ENCODE data around the gene IL6R. TPM values are rescaled to one million over a fixed set of nuclear protein-coding genes. Genes with fewer than 3 reads are reported as not detected.
A peak's percentile ranks its signal among the peaks of the same experiment; 100 is the strongest.
"Not testable (repeated sequence)": the region's sequence is repeated elsewhere in the genome, so short reads cannot be mapped to it uniquely, and the experiment has no call there.

The IL6R gene
- polyA plus RNA-seq, 2 donors: 2.7 to 3.4 TPM

DNA sequence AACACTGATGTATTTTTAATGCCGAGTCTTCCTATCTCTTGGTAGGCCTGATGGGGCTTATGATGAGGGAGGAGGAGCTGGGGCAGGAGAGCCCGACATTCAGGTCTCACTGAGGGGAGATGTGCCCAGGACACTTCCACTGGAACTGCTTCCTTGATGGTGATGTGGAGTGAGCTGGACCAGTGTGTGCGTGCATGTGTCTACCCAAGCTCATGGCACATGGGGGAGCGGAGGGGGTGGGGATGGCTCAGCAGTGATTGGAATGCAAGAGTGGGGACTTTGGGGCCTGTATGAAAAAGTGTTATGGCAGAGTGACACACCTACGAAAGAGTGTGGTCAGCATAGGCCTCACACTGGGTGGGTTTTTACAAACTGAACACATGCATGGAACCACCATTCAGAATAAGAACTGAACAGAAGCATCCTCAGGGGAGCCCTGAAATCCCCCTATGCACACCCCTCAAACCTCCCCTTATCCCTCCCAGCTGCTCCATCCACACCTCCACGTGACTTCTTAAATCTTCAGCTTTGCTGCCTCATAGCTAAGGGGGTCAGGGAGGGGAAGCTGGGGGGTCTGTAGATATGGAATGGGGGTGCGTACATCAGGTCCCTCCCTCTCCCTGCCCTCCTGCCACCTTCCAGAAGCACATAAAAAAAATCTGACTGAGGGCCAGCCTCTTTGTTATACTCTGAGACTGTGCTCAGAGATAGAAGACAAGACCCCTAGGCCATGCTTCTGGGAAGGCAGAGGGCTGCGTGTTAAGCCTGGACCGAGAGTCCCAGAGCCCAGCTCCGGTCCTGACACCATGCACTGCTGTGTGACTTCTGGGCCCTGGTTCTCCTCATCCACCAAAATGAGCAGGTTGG is 11.6 kb downstream of the IL6R start:
- peaks cover 12 to 31% of the 10 kb centered on the region in 2 donors for H3K4me1 ChIP-seq (ENCODE audit: control insufficient read depth in 2 of 2, insufficient read depth in 2 of 2, low read length in 1 of 2)
- WGBS, 2 donors: 87 to 88% methylated on average over 10 of the region's 10 CpGs
- H3K9me3 ChIP-seq (ENCODE audit: control insufficient read depth in 2 of 2, insufficient read depth in 1 of 2, low read depth in 1 of 2, low read length in 1 of 2): no peaks in the 10 kb centered on the region
- peak overlapping the region in 1 of 2 donors; percentile 6 for H3K27ac ChIP-seq (ENCODE audit: low read depth in 2 of 2, low read length in 1 of 2)
- H3K4me3 ChIP-seq (ENCODE audit: low read depth in 1 of 2, low read length in 2 of 2): no peak overlapping the region
- no peaks in the 10 kb centered on the region for H3K27me3 ChIP-seq (ENCODE audit: control insufficient read depth in 1 of 2, insufficient read depth in 2 of 2, low read length in 2 of 2)
- H3K36me3 ChIP-seq (ENCODE audit: control insufficient read depth in 2 of 2, insufficient read depth in 2 of 2, low read length in 1 of 2): no peaks in the 10 kb centered on the region

DNA sequence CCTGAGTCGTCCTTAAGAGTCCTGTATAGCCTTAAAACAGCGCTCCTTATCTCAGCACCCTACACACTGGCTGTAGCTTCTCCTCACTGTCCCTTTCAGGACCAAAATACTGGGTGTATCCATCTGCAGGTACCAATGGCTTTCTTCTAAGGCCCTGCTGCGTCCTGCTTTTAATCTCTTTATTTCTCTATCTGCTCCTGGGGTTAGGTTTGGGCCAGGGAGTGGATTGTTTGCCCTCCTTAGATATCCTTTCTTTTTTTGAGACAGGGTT is 12.1 kb downstream of the IL6R start:
- Histone ChIP-seq H3K36me3 (ENCODE audit: control insufficient read depth in 2 of 2, insufficient read depth in 2 of 2, low read length in 1 of 2) (no peaks in the 10 kb centered on the region), H3K27ac (ENCODE audit: low read depth in 2 of 2, low read length in 1 of 2) (no peak overlapping the region), H3K4me3 (ENCODE audit: low read depth in 1 of 2, low read length in 2 of 2) (no peak overlapping the region), H3K4me1 (ENCODE audit: control insufficient read depth in 2 of 2, insufficient read depth in 2 of 2, low read length in 1 of 2) (peaks cover 12 to 31% of the 10 kb centered on the region in 2 donors), H3K9me3 (ENCODE audit: control insufficient read depth in 2 of 2, insufficient read depth in 1 of 2, low read depth in 1 of 2, low read length in 1 of 2) (no peaks in the 10 kb centered on the region), H3K27me3 (ENCODE audit: control insufficient read depth in 1 of 2, insufficient read depth in 2 of 2, low read length in 2 of 2) (no peaks in the 10 kb centered on the region)
- WGBS, 2 donors: 86% methylated on average over 3 of the region's 3 CpGs

DNA sequence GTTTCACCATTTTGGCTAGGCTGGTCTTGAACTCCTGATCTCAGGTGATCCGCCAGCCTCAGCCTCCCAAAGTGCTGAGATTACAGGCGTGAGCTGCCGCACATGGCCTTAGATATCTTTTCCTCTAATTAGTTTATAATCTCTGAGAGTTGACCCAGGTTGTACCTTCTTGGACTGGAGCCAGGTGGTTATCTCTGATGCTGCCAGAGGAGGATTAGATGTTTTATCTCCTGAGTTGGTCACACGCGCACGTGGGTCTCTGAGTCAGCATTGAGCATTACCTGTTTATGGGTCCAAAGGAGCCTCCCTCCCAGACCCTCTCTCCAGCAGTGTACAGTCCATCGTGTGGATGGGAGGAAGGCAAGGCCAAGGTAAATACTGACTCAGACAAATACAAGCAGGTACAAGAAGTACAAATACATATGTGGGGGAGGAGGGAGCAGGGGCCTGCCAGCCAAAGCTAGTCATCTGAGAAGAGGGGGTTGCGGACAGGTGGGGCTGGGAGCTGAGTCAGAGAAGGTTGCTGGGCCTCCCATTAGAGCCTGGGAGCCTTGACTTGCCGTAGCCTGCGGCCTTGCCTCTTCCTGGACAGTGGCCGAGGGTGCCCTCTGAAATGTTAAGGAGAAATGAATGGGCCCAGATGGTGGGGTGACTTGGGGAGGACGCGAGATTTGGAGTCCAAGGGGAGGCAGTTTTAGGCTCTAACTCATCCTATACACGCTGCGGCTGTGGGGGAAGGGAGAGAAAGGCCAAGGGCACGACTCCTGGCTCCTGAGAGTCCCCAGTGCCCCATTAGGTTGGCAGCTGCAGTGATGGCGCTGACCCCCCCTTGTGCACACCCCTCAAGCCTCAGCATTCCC is 13.1 kb downstream of the IL6R start:
- WGBS, 2 donors: 43 to 45% methylated on average over 17 of the region's 17 CpGs
- peak overlapping the region; percentile 84 to 97 for H3K27ac ChIP-seq (ENCODE audit: low read depth in 2 of 2, low read length in 1 of 2)
- no peaks in the 10 kb centered on the region for H3K27me3 ChIP-seq (ENCODE audit: control insufficient read depth in 1 of 2, insufficient read depth in 2 of 2, low read length in 2 of 2)
- no peaks in the 10 kb centered on the region for H3K36me3 ChIP-seq (ENCODE audit: control insufficient read depth in 2 of 2, insufficient read depth in 2 of 2, low read length in 1 of 2)
- H3K9me3 ChIP-seq (ENCODE audit: control insufficient read depth in 2 of 2, insufficient read depth in 1 of 2, low read depth in 1 of 2, low read length in 1 of 2): no peaks in the 10 kb centered on the region
- H3K4me3 ChIP-seq (ENCODE audit: low read depth in 1 of 2, low read length in 2 of 2): no peak overlapping the region
- peaks cover 15 to 39% of the 10 kb centered on the region in 2 donors for H3K4me1 ChIP-seq (ENCODE audit: control insufficient read depth in 2 of 2, insufficient read depth in 2 of 2, low read length in 1 of 2)

DNA sequence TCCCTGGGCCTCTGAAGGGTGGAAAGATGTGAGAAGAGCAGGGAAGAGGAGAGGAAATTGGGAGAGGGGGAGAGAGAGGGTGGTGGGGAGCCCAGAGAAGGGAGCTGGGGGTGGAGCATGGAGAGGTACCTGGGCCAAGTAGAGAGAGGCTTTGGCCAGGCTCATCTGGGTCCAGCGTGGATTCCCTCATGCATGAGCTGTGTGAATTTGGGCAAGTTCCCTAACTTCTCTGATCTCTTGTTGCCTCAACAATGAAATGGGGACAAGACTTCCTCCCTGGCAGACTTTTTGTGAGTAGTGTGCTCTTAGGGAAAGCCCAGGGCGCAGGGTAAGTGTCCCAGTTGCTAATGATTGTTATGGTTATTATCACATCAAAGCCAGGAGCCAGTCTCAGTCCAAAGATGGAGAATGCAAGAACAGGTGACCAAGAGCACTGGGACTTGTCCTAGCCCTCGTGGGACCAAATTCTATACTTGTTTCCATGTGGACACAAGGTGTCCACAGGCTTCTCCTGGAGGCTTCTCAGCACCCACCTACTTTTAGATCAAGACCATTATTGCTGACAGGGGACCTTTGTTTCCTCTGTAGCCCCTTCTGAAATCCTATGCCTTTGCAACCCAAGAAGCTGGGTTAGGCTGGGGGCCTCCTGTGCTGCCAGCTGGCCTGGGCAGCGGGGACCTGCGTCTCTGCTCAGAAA is 13.9 kb downstream of the IL6R start:
- Histone ChIP-seq H3K4me3 (ENCODE audit: low read depth in 1 of 2, low read length in 2 of 2) (no peak overlapping the region), H3K4me1 (ENCODE audit: control insufficient read depth in 2 of 2, insufficient read depth in 2 of 2, low read length in 1 of 2) (peaks cover 15 to 44% of the 10 kb centered on the region in 2 donors), H3K9me3 (ENCODE audit: control insufficient read depth in 2 of 2, insufficient read depth in 1 of 2, low read depth in 1 of 2, low read length in 1 of 2) (no peaks in the 10 kb centered on the region), H3K27me3 (ENCODE audit: control insufficient read depth in 1 of 2, insufficient read depth in 2 of 2, low read length in 2 of 2) (no peaks in the 10 kb centered on the region), H3K36me3 (ENCODE audit: control insufficient read depth in 2 of 2, insufficient read depth in 2 of 2, low read length in 1 of 2) (no peaks in the 10 kb centered on the region), H3K27ac (ENCODE audit: low read depth in 2 of 2, low read length in 1 of 2) (peak overlapping the region; percentile 84 to 97)
- 22 to 23% methylated on average over 5 of the region's 5 CpGs for WGBS, 2 donors

DNA sequence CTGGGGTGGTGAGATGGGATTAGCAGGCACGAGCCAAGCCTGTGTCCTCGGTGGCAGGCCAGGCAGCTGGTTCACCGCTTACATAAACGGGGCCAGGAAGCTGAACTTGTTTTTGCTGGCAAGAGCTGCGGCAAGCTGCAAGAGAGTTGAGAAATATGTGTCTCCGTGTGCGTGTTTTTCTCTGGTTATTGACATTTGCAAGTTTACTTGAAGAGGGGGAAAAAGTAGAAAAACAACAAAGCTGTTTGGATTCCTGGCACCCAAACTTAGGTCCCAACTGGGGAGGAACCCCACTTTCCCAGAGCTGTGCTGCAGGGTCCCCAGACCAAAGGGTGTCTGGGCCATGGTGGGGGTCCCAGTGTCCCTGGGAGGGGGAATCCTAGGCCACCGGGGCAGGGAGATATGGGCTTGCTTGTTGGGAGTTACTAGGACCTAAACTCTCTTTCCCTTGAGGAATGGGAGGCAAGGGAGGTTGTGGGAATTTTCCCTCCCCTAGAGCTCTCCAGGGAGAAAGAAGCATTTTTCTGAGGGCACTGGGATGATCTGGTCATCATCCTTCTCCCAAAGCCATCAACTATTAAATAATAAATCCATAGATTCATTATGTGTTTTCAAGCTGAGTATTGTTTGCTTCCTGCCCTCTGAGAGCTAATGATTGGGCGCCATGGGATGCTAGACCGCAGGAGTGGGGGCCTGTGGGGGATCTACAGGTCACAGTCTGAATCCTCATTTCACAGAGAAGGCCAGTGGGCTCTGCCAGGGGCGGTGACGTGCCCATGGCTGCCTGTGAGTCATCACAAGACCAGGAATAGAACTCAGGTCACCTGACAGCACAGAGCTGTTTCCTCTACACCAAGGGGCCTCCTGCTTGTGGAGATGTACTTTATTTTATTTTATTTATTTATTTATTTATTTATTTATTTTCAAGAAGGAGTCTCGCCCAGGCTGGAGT is 14.8 kb downstream of the IL6R start:
- WGBS, 2 donors: 17 to 21% methylated on average over 13 of the region's 13 CpGs

DNA sequence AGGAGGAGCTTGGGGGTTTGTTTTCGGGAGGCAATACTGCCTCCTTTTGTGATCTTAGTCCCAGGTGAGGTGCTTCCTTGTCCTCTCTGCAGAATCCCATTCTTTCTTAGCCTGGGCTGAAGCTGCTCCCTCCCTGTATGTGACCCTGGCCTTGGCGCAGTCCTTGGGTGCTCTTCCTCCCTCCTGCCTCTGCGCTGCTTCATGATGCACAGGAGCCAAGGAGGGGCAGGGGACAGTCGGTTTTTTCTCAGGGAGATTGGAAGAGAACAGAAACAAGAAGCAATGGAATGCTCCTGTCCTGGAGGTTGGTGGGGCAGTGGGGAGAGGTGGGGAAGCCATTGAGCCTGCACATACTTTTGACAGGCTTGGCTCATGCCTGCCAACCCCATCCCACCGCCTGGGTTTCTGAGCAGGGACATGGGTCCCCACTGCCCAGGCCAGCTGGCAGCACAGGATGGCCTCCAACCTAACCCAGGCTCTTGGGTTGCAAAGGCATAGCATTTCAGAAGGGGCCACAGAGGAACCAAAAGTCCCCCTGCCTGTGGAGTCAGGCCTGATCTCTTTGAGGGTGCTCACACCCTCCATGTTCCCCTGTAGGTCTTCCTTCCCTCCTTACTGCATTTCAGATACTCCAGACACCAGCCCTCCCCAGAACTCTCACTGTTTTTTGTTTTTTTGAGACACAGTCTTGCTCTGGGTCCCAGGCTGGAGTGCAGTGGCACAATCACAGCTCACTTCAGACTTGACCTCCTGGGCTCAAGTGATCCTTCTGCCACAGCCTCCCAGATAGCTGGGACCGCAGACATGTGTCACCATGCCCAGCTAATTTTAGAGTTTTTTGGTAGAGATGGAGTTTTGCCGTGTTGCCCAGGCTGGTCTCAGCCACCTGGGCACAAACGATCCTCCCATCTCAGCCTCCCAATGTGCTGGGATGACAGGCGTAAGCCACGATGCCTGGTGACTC is 16.1 kb downstream of the IL6R start:
- peak overlapping the region; percentile 43 to 70 for H3K27ac ChIP-seq (ENCODE audit: low read depth in 2 of 2, low read length in 1 of 2)
- H3K36me3 ChIP-seq (ENCODE audit: control insufficient read depth in 2 of 2, insufficient read depth in 2 of 2, low read length in 1 of 2): no peaks in the 10 kb centered on the region
- H3K27me3 ChIP-seq (ENCODE audit: control insufficient read depth in 1 of 2, insufficient read depth in 2 of 2, low read length in 2 of 2): no peaks in the 10 kb centered on the region
- H3K4me3 ChIP-seq (ENCODE audit: low read depth in 1 of 2, low read length in 2 of 2): no peak overlapping the region
- H3K4me1 ChIP-seq (ENCODE audit: control insufficient read depth in 2 of 2, insufficient read depth in 2 of 2, low read length in 1 of 2): peaks cover 13 to 46% of the 10 kb centered on the region in 2 donors
- 80 to 82% methylated on average over 10 of the region's 10 CpGs for WGBS, 2 donors
- no peaks in the 10 kb centered on the region for H3K9me3 ChIP-seq (ENCODE audit: control insufficient read depth in 2 of 2, insufficient read depth in 1 of 2, low read depth in 1 of 2, low read length in 1 of 2)

More for the DNA sequence above, 14.8 kb downstream of the IL6R start:
- no peaks in the 10 kb centered on the region for H3K27me3 ChIP-seq (ENCODE audit: control insufficient read depth in 1 of 2, insufficient read depth in 2 of 2, low read length in 2 of 2)
- H3K9me3 ChIP-seq (ENCODE audit: control insufficient read depth in 2 of 2, insufficient read depth in 1 of 2, low read depth in 1 of 2, low read length in 1 of 2): no peaks in the 10 kb centered on the region
- no peak overlapping the region for H3K4me3 ChIP-seq (ENCODE audit: low read depth in 1 of 2, low read length in 2 of 2)
- H3K4me1 ChIP-seq (ENCODE audit: control insufficient read depth in 2 of 2, insufficient read depth in 2 of 2, low read length in 1 of 2): peaks cover 15 to 46% of the 10 kb centered on the region in 2 donors
- H3K27ac ChIP-seq (ENCODE audit: low read depth in 2 of 2, low read length in 1 of 2): peak overlapping the region; percentile 84 to 97
- no peaks in the 10 kb centered on the region for H3K36me3 ChIP-seq (ENCODE audit: control insufficient read depth in 2 of 2, insufficient read depth in 2 of 2, low read length in 1 of 2)

DNA sequence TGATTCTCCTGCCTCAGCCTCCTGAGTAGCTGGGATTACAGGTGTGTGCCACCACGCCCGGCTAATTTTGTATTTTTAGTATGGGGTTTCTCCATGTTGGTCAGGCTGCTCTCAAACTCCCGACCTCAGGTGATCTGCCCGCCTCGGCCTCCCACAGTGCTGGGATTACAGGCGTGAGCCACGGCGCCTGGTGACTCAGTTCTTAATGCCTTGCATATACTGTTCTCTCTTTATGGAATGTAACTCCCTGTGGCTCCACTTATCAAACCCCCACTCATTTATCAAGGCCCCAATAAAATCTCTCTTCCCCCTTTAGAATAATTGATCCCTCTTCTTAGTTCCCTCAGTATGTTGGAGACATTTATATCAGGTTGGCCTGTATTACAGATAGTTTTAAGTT is 16.9 kb downstream of the IL6R start:
- WGBS, 2 donors: 50 to 62% methylated on average over 8 of the region's 8 CpGs
- peaks cover 14 to 47% of the 10 kb centered on the region in 2 donors for H3K4me1 ChIP-seq (ENCODE audit: control insufficient read depth in 2 of 2, insufficient read depth in 2 of 2, low read length in 1 of 2)
- H3K27me3 ChIP-seq (ENCODE audit: control insufficient read depth in 1 of 2, insufficient read depth in 2 of 2, low read length in 2 of 2); H3K36me3 ChIP-seq (ENCODE audit: control insufficient read depth in 2 of 2, insufficient read depth in 2 of 2, low read length in 1 of 2); H3K9me3 ChIP-seq (ENCODE audit: control insufficient read depth in 2 of 2, insufficient read depth in 1 of 2, low read depth in 1 of 2, low read length in 1 of 2); H3K4me3 ChIP-seq (ENCODE audit: low read depth in 1 of 2, low read length in 2 of 2): not testable (repeated sequence)
- peak overlapping the region; percentile 43 to 70 for H3K27ac ChIP-seq (ENCODE audit: low read depth in 2 of 2, low read length in 1 of 2)

DNA sequence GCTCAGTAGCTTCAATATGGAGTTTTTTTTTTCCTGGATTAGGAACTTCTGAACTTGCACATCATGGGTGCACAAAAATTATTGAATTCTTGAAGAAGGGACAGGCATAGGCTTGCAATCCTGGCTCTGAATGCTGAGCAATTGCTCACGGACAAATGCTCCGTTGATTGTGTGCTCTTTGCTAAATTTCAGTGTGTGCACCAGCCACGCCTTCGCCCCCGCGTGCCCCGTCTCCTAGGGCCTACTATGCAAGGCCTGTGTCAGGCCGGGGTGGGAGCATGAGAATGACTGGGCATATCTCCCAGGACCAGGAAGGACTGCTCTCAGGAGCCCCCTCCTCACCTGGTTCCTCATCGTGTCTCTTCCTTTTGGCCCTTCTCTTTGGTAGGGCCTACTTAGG is 17.4 kb downstream of the IL6R start:
- Histone ChIP-seq H3K4me3 (ENCODE audit: low read depth in 1 of 2, low read length in 2 of 2) (no peak overlapping the region), H3K4me1 (ENCODE audit: control insufficient read depth in 2 of 2, insufficient read depth in 2 of 2, low read length in 1 of 2) (peaks cover 17 to 52% of the 10 kb centered on the region in 2 donors), H3K27ac (ENCODE audit: low read depth in 2 of 2, low read length in 1 of 2) (peak overlapping the region; percentile 65 to 76), H3K9me3 (ENCODE audit: control insufficient read depth in 2 of 2, insufficient read depth in 1 of 2, low read depth in 1 of 2, low read length in 1 of 2) (no peaks in the 10 kb centered on the region), H3K36me3 (ENCODE audit: control insufficient read depth in 2 of 2, insufficient read depth in 2 of 2, low read length in 1 of 2) (no peaks in the 10 kb centered on the region), H3K27me3 (ENCODE audit: control insufficient read depth in 1 of 2, insufficient read depth in 2 of 2, low read length in 2 of 2) (no peaks in the 10 kb centered on the region)
- 47 to 82% methylated on average over 9 of the region's 9 CpGs for WGBS, 2 donors
